Spleen (tissue), 11 donors: Measurements from ENCODE around the gene BCAR3. TPM values are rescaled to one million over a fixed set of nuclear protein-coding genes. Genes with fewer than 3 reads are reported as not detected.

ENCODE experiments used
- DNase-seq: peaks from one replicate; pipeline ENCODE4 v3.0.0-alpha.2; 2020
- H3K27ac ChIP-seq, 8 donors: fragments of 200-600 bp; sonication (generic) in 7 of 8; 1 replicate in 4 of 8; 2 replicates in 4 of 8; pipeline versions ENCODE4 v1.5.0 to v1.8.0; 2016 to 2021; ENCODE audit warnings: inconsistent platforms in 4 of 8, mild to moderate bottlenecking in 4 of 8, moderate library complexity in 1 of 8
- H3K27me3 ChIP-seq, 7 donors: fragments of 200-600 bp; sonication (generic) in 6 of 7; replicated peaks in 1 of 7; 1 replicate in 4 of 7; 2 replicates in 3 of 7; pipeline versions ENCODE4 v1.5.0 to v1.8.0; 2016 to 2021; ENCODE audit warnings: inconsistent platforms in 3 of 7, mild to moderate bottlenecking in 1 of 7
- H3K36me3 ChIP-seq, 6 donors: fragments of 200-600 bp; sonication (generic) in 5 of 6; 1 replicate in 4 of 6; 2 replicates in 2 of 6; pipeline versions ENCODE4 v1.5.0 to v1.8.0; 2016 to 2021; ENCODE audit warnings: inconsistent platforms in 2 of 6
- H3K4me1 ChIP-seq, 6 donors: fragments of 200-600 bp; sonication (generic) in 5 of 6; 1 replicate in 3 of 6; 2 replicates in 3 of 6; pipeline versions ENCODE4 v1.5.0 to v1.8.0; 2016 to 2021; ENCODE audit warnings: inconsistent platforms in 3 of 6
- H3K4me3 ChIP-seq, 8 donors: fragments of 200-600 bp; sonication (generic) in 7 of 8; 1 replicate in 4 of 8; 2 replicates in 4 of 8; pipeline versions ENCODE4 v1.5.0 to v1.8.0; 2016 to 2021; ENCODE audit warnings: inconsistent platforms in 4 of 8, mild to moderate bottlenecking in 4 of 8, moderate library complexity in 2 of 8
- H3K9me3 ChIP-seq, 8 donors: fragments of 200-600 bp; sonication (generic) in 7 of 8; 1 replicate in 4 of 8; 2 replicates in 4 of 8; pipeline versions ENCODE4 v1.5.0 to v1.8.0; 2016 to 2021; ENCODE audit warnings: inconsistent platforms in 4 of 8
- CTCF ChIP-seq, 11 experiments: fragments of 200-600 bp in 7 of 11; fragments of 450-650 bp in 4 of 11; sonication (generic) in 4 of 11; IDR thresholded peaks in 8 of 11; conservative IDR thresholded peaks in 3 of 11; 1 replicate in 7 of 11; 2 replicates in 4 of 11; pipeline versions ENCODE4 v1.4.0 to v1.8.0; 2016 to 2021; ENCODE audit warnings: antibody characterized with exemption in 11 of 11, inconsistent platforms in 4 of 11, mild to moderate bottlenecking in 1 of 11
- POLR2A ChIP-seq, 3 donors: fragments of 450-650 bp; IDR thresholded peaks; one replicate each; pipeline ENCODE4 v1.5.1; 2017; ENCODE audit warnings: antibody characterized with exemption in 3 of 3, mild to moderate bottlenecking in 1 of 3
- POLR2AphosphoS5 ChIP-seq, 3 donors: sonication (generic); formaldehyde crosslinking; IDR thresholded peaks; one replicate each; pipeline ENCODE4 v1.5.1; 2017; ENCODE audit warnings: antibody characterized with exemption in 3 of 3
- WGBS, 5 donors: extraction: QIAGEN DNeasy Blood & Tissue Kit in 3 of 5; methylation state at CpG; one replicate each; pipeline versions ENCODE4 v1.1.5 to v1.1.7; 2013 to 2018; 5-methylcytosine and 5-hydroxymethylcytosine counted together
- intact Hi-C: fragments of 100-400 bp; cut with DNase I; formaldehyde crosslinking; loops from one replicate; pipeline ENCODE4 v1.15.0; 2023; ENCODE audit warnings: low total_unique reads
- polyA plus RNA-seq, 3 donors: library from polyadenylated mRNA; stranded (reverse); fragments of 200-250 nt; gene quantifications; one replicate each; pipeline ENCODE4 v1.2.1, GENCODE V29; 2013
- total RNA-seq, 7 donors: library from RNA; depleted of rRNA in 3 of 7; stranded (reverse); fragments of >200 nt in 3 of 7; fragmentation: NEBNext Ultra II Directional in 4 of 7; extraction: Animal tissue kit (Norgen Biotek cat#: 25700) in 4 of 7; gene quantifications; one replicate each; pipeline versions ENCODE4 v1.1.0 to v1.2.1, GENCODE V29; 2016 to 2021
- donor health status: healthy with polysubstance abuse.
- donor health status: DM: no; HTN: no; CAD: no; lungs with moderate emphysema.
- donor health status: DM: no; HTN: no; CAD: no.
- donor health status: Bipolar disorder and iron deficiency.
- donor health status: healthy.
- donor health status: DM: no; HTN: no; CAD: no.
- donor health status: DM: yes; HTN: yes; CAD: no.

BCAR3 gene
- total and polyA plus RNA-seq, 10 donors = 3.5 to 18.0 (median 11.8) TPM

DNA sequence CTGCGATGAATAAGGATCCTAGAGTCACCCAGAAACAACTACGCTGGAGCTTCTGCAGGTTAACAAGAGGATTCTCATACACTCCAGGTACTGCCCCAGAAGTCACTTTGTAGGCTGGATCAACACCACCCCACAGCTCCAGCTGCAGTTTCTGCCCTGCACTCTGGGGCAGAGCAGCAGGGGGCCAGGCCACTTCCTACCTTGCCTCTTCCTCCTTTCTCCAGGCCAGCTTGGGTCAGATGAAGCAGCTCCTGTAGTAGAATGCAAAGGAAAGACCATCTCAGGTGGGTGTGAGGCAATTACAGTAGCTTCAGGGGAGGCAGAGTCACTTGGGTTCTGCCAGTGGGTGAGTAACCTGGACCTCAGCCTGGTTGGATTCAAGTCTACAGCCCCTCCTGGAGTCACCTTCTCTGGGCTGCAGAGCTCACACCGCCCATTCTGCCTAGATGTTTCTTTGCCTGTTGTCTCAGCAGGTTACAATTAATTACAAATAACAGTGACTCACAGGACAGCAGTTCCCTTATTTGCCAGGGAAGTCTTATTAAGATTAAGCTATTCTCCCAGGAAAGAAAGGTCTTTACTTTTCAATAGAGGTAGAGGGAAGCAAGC, 24.4 kb upstream of the BCAR3 start:
- intact Hi-C loops = no loop called here
- DNase-seq = no peak
- peaks cover 26 to 92% (median 64%) of the 10 kb centered on the region in 6 donors for H3K4me1 ChIP-seq
- H3K27ac ChIP-seq = peak overlapping the region in 1 of 8 donors; percentile 1
- no peaks in the 10 kb centered on the region for H3K27me3 ChIP-seq
- no peaks in the 10 kb centered on the region for H3K9me3 ChIP-seq
- TF ChIP-seq POLR2A (IDR thresholded peaks at IDR 0.05) = no peak
- TF ChIP-seq POLR2AphosphoS5 (IDR thresholded peaks at IDR 0.05) = no peak
- no peak for TF ChIP-seq CTCF (IDR thresholded peaks at IDR 0.05 in 8 of 11, conservative IDR thresholded peaks at IDR 0.05 in 3 of 11)
- WGBS, 5 donors = 83 to 96% (median 92%) methylated on average over 3 of the region's 3 CpGs
- H3K4me3 ChIP-seq = no peak overlapping the region
- no peaks in the 10 kb centered on the region for H3K36me3 ChIP-seq

- H3K36me3 ChIP-seq = no peaks in the 10 kb centered on the region
- DNase-seq = no peak
- no peaks in the 10 kb centered on the region for H3K9me3 ChIP-seq
- 51 to 81% (median 63%) methylated on average over 2 of the region's 2 CpGs for WGBS, 5 donors
- intact Hi-C loops = no loop called here
- peak in 1 of 3 donors; percentile 5 for TF ChIP-seq POLR2A (IDR thresholded peaks at IDR 0.05)
- TF ChIP-seq CTCF (IDR thresholded peaks at IDR 0.05 in 8 of 11, conservative IDR thresholded peaks at IDR 0.05 in 3 of 11) = no peak
- TF ChIP-seq POLR2AphosphoS5 (IDR thresholded peaks at IDR 0.05) = no peak
- H3K27ac ChIP-seq = peak overlapping the region in 4 of 8 donors; percentile 15 to 63 (median 30)
- H3K4me3 ChIP-seq = no peak overlapping the region
- H3K4me1 ChIP-seq = peaks cover 19 to 75% (median 58%) of the 10 kb centered on the region in 6 donors
- H3K27me3 ChIP-seq = no peaks in the 10 kb centered on the region
Measured at GRCh38 chr1:93704052-93704451, 22.4 kb upstream of the BCAR3 start.

GRCh38 chr1:93703643-93704042, 22.0 kb upstream of the BCAR3 start:
- TF ChIP-seq POLR2AphosphoS5 (IDR thresholded peaks at IDR 0.05) = no peak
- TF ChIP-seq POLR2A (IDR thresholded peaks at IDR 0.05) = no peak
- TF ChIP-seq CTCF (IDR thresholded peaks at IDR 0.05 in 8 of 11, conservative IDR thresholded peaks at IDR 0.05 in 3 of 11) = no peak
- H3K27ac ChIP-seq = peak overlapping the region in 4 of 8 donors; percentile 9 to 44 (median 18)

GRCh38 chr1:93702828-93703183, 21.2 kb upstream of the BCAR3 start:
- TF ChIP-seq CTCF (IDR thresholded peaks at IDR 0.05 in 8 of 11, conservative IDR thresholded peaks at IDR 0.05 in 3 of 11) (no peak), POLR2A (IDR thresholded peaks at IDR 0.05) (no peak), POLR2AphosphoS5 (IDR thresholded peaks at IDR 0.05) (no peak)
- Histone ChIP-seq H3K9me3 (no peaks in the 10 kb centered on the region), H3K27me3 (no peaks in the 10 kb centered on the region), H3K4me3 (no peak overlapping the region), H3K27ac (peak overlapping the region in 2 of 8 donors; percentile 6 to 9), H3K36me3 (no peaks in the 10 kb centered on the region), H3K4me1 (peaks cover 6 to 62% (median 46%) of the 10 kb centered on the region in 6 donors)
- intact Hi-C loops = no loop called here
- WGBS, 5 donors = 45 to 64% (median 52%) methylated on average over 3 of the region's 3 CpGs
- no peak for DNase-seq

More at GRCh38 chr1:93703643-93704042, 22.0 kb upstream of the BCAR3 start:
- no peaks in the 10 kb centered on the region for H3K27me3 ChIP-seq
- peaks cover 15 to 71% (median 54%) of the 10 kb centered on the region in 6 donors for H3K4me1 ChIP-seq
- no peak for DNase-seq
- intact Hi-C loops = no loop called here
- no peaks in the 10 kb centered on the region for H3K9me3 ChIP-seq
- H3K36me3 ChIP-seq = no peaks in the 10 kb centered on the region
- WGBS, 5 donors = 70 to 81% (median 80%) methylated on average over 3 of the region's 3 CpGs
- no peak overlapping the region for H3K4me3 ChIP-seq
